ENCODE measurements around the gene MAX. TPM values are rescaled to one million over a fixed set of nuclear protein-coding genes. Genes with fewer than 3 reads are reported as not detected.

The MAX gene
- total and polyA plus RNA-seq, 2 experiments from 2014 or later: 25.0 to 27.7 TPM

DNA sequence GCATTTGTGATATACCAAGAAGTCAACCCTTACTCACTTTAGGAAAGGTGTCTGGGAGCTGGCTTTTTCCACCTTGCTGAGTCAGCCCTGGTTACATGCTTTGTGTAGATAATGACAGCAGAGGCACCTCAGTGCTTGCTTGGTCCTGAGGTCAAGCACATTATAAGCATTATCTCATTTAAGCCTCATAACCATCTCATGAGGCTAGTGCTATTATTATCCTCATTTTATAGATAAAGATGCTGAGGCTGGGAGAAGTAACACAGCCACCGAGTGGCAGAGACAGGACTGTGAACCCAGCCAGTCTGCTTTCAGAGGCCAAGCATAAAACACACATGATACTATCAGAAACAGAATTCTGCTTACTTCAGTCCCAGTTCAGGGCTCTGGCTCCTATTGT, 29.4 kb downstream of the MAX start (continued):
- TF ChIP-seq, protein P1, sequence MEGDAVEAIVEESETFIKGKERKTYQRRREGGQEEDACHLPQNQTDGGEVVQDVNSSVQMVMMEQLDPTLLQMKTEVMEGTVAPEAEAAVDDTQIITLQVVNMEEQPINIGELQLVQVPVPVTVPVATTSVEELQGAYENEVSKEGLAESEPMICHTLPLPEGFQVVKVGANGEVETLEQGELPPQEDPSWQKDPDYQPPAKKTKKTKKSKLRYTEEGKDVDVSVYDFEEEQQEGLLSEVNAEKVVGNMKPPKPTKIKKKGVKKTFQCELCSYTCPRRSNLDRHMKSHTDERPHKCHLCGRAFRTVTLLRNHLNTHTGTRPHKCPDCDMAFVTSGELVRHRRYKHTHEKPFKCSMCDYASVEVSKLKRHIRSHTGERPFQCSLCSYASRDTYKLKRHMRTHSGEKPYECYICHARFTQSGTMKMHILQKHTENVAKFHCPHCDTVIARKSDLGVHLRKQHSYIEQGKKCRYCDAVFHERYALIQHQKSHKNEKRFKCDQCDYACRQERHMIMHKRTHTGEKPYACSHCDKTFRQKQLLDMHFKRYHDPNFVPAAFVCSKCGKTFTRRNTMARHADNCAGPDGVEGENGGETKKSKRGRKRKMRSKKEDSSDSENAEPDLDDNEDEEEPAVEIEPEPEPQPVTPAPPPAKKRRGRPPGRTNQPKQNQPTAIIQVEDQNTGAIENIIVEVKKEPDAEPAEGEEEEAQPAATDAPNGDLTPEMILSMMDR (conservative IDR thresholded peaks at IDR 0.05; ENCODE audit: low read depth in 2 of 2): no peak
- no peak for TF ChIP-seq ZNF331 (CRISPR knock-in tag; IDR thresholded peaks at IDR 0.05; ENCODE audit: low read depth)
- TF ChIP-seq, protein P2, sequence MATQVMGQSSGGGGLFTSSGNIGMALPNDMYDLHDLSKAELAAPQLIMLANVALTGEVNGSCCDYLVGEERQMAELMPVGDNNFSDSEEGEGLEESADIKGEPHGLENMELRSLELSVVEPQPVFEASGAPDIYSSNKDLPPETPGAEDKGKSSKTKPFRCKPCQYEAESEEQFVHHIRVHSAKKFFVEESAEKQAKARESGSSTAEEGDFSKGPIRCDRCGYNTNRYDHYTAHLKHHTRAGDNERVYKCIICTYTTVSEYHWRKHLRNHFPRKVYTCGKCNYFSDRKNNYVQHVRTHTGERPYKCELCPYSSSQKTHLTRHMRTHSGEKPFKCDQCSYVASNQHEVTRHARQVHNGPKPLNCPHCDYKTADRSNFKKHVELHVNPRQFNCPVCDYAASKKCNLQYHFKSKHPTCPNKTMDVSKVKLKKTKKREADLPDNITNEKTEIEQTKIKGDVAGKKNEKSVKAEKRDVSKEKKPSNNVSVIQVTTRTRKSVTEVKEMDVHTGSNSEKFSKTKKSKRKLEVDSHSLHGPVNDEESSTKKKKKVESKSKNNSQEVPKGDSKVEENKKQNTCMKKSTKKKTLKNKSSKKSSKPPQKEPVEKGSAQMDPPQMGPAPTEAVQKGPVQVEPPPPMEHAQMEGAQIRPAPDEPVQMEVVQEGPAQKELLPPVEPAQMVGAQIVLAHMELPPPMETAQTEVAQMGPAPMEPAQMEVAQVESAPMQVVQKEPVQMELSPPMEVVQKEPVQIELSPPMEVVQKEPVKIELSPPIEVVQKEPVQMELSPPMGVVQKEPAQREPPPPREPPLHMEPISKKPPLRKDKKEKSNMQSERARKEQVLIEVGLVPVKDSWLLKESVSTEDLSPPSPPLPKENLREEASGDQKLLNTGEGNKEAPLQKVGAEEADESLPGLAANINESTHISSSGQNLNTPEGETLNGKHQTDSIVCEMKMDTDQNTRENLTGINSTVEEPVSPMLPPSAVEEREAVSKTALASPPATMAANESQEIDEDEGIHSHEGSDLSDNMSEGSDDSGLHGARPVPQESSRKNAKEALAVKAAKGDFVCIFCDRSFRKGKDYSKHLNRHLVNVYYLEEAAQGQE (IDR thresholded peaks at IDR 0.05; ENCODE audit: unreplicated experiment): no peak
- TF ChIP-seq EZH2phosphoT487 (IDR thresholded peaks at IDR 0.05; ENCODE audit: unreplicated experiment): no peak
- TF ChIP-seq, protein P3, sequence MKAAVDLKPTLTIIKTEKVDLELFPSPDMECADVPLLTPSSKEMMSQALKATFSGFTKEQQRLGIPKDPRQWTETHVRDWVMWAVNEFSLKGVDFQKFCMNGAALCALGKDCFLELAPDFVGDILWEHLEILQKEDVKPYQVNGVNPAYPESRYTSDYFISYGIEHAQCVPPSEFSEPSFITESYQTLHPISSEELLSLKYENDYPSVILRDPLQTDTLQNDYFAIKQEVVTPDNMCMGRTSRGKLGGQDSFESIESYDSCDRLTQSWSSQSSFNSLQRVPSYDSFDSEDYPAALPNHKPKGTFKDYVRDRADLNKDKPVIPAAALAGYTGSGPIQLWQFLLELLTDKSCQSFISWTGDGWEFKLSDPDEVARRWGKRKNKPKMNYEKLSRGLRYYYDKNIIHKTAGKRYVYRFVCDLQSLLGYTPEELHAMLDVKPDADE (IDR thresholded peaks at IDR 0.05): no peak
- no peak for TF ChIP-seq CREB1 (CRISPR knock-in tag; IDR thresholded peaks at IDR 0.05; ENCODE audit: low read depth)

DNA sequence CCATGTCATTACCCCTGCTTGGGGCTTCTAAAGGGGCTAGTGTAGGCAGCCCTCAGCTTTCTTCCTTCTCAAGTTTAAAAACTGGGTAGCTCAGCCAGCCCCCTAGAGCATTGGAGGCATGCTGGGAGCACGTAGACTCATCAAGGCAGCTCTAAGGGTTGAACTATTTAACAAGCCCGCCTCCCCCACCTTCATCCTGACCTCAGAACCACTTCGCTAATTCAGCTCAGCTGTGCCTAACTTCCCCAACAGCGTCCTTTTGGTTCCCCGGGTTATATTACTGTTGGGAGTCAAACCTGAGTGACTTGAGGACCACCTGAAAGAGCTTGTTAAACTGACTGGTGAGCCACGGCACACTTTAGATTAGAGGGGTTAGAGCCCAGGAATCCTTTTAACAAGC, 30.1 kb downstream of the MAX start:
- Histone ChIP-seq H4K20me1 (replicated peaks; ENCODE audit: insufficient read depth) (peaks cover 4% of the 10 kb centered on the region; the same call in 1 of the 2 replicates), H3F3A (replicated peaks; ENCODE audit: low read depth) (no peaks in the 10 kb centered on the region), H3K27ac (ENCODE audit: low read depth) (no peak overlapping the region; the same call in 1 of the 2 replicates), H3K4me2 (no peak overlapping the region), H3K9me2 (ENCODE audit: insufficient read depth) (no peaks in the 10 kb centered on the region), H3K4me3 (no peak overlapping the region), H3K36me3 (ENCODE audit: insufficient read depth) (no peaks in the 10 kb centered on the region), H3K79me2 (replicated peaks; ENCODE audit: insufficient read depth) (no peaks in the 10 kb centered on the region), H3K27me3 (ENCODE audit: insufficient read depth) (no peaks in the 10 kb centered on the region), H2AFZ (no peak overlapping the region), H3K4me1 (ENCODE audit: insufficient read depth) (no peaks in the 10 kb centered on the region)
- Mint-ChIP-seq H3K27ac (peak overlapping the region; percentile 83), H3K36me3 (ENCODE audit: low read depth) (peaks cover 30% of the 10 kb centered on the region), H3K27me3 (ENCODE audit: insufficient read depth, low read depth, poor library complexity) (peaks cover 4% of the 10 kb centered on the region), H3K4me3 (no peak overlapping the region), H3K9me3 (no peaks in the 10 kb centered on the region), H3K4me1 (no peaks in the 10 kb centered on the region; the same call in 2 of the 3 replicates)
- no peak for DNase-seq (ENCODE audit: low spot score)
- no peak for ATAC-seq
- TF ChIP-seq, protein P3 (IDR thresholded peaks at IDR 0.05): no peak
- TF ChIP-seq ZNF114 (CRISPR knock-in tag; IDR thresholded peaks at IDR 0.05): no peak
- no peak for TF ChIP-seq NANOG (IDR thresholded peaks at IDR 0.05; ENCODE audit: borderline replicate concordance)
- no peak for TF ChIP-seq POLR2AphosphoS5 (IDR thresholded peaks at IDR 0.05; ENCODE audit: low read depth)
- no peak for TF ChIP-seq EZH2 (IDR thresholded peaks at IDR 0.05; ENCODE audit: low read depth, unreplicated experiment)
- TF ChIP-seq, protein P4, sequence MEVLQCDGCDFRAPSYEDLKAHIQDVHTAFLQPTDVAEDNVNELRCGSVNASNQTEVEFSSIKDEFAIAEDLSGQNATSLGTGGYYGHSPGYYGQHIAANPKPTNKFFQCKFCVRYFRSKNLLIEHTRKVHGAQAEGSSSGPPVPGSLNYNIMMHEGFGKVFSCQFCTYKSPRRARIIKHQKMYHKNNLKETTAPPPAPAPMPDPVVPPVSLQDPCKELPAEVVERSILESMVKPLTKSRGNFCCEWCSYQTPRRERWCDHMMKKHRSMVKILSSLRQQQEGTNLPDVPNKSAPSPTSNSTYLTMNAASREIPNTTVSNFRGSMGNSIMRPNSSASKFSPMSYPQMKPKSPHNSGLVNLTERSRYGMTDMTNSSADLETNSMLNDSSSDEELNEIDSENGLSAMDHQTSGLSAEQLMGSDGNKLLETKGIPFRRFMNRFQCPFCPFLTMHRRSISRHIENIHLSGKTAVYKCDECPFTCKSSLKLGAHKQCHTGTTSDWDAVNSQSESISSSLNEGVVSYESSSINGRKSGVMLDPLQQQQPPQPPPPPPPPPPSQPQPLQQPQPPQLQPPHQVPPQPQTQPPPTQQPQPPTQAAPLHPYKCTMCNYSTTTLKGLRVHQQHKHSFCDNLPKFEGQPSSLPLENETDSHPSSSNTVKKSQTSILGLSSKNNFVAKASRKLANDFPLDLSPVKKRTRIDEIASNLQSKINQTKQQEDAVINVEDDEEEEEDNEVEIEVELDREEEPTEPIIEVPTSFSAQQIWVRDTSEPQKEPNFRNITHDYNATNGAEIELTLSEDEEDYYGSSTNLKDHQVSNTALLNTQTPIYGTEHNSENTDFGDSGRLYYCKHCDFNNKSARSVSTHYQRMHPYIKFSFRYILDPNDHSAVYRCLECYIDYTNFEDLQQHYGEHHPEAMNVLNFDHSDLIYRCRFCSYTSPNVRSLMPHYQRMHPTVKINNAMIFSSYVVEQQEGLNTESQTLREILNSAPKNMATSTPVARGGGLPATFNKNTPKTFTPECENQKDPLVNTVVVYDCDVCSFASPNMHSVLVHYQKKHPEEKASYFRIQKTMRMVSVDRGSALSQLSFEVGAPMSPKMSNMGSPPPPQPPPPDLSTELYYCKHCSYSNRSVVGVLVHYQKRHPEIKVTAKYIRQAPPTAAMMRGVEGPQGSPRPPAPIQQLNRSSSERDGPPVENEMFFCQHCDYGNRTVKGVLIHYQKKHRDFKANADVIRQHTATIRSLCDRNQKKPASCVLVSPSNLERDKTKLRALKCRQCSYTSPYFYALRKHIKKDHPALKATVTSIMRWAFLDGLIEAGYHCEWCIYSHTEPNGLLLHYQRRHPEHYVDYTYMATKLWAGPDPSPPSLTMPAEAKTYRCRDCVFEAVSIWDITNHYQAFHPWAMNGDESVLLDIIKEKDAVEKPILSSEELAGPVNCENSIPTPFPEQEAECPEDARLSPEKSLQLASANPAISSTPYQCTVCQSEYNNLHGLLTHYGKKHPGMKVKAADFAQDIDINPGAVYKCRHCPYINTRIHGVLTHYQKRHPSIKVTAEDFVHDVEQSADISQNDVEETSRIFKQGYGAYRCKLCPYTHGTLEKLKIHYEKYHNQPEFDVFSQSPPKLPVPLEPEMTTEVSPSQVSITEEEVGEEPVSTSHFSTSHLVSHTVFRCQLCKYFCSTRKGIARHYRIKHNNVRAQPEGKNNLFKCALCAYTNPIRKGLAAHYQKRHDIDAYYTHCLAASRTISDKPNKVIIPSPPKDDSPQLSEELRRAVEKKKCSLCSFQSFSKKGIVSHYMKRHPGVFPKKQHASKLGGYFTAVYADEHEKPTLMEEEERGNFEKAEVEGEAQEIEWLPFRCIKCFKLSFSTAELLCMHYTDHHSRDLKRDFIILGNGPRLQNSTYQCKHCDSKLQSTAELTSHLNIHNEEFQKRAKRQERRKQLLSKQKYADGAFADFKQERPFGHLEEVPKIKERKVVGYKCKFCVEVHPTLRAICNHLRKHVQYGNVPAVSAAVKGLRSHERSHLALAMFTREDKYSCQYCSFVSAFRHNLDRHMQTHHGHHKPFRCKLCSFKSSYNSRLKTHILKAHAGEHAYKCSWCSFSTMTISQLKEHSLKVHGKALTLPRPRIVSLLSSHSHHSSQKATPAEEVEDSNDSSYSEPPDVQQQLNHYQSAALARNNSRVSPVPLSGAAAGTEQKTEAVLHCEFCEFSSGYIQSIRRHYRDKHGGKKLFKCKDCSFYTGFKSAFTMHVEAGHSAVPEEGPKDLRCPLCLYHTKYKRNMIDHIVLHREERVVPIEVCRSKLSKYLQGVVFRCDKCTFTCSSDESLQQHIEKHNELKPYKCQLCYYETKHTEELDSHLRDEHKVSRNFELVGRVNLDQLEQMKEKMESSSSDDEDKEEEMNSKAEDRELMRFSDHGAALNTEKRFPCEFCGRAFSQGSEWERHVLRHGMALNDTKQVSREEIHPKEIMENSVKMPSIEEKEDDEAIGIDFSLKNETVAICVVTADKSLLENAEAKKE (CRISPR knock-in tag; IDR thresholded peaks at IDR 0.05): no peak
- no peak for TF ChIP-seq CREB1 (CRISPR knock-in tag; IDR thresholded peaks at IDR 0.05; ENCODE audit: low read depth)

Measured in GM23338 (cell line).